ENCODE data around the gene MUCL3.

- TF ChIP-seq CTCF (IDR thresholded peaks at IDR 0.05; ENCODE audit: insufficient read depth, low read depth, low read length) (no peak), EZH2 (IDR thresholded peaks at IDR 0.05; ENCODE audit: insufficient read depth, low read length) (no peak)
Measured at GRCh38 chr6:30918670-30919069, 22.1 kb upstream of the MUCL3 start.

All from astrocyte (in vitro differentiated cells and primary cell).